NOMO-1 treated with DMSO at 0.1 percent for 48 hours (cell line): ENCODE results near the gene RGL4.

Experiments used
- DNase-seq: peaks from one replicate; lab custom pipeline; 2025; ENCODE audit not compliant: unreplicated experiment; lab: John Stamatoyannopoulos, UW

RGL4 gene

GRCh38 chr22:23678133-23678532 is 12.7 kb upstream of the RGL4 start:
- DNase-seq = no peak

- DNase-seq = no peak
These were observed 9.6 kb upstream of the RGL4 start for GRCh38 chr22:23681026-23681809.

- no peak for DNase-seq
These were observed 8.7 kb upstream of the RGL4 start for GRCh38 chr22:23682077-23682476.

DNA sequence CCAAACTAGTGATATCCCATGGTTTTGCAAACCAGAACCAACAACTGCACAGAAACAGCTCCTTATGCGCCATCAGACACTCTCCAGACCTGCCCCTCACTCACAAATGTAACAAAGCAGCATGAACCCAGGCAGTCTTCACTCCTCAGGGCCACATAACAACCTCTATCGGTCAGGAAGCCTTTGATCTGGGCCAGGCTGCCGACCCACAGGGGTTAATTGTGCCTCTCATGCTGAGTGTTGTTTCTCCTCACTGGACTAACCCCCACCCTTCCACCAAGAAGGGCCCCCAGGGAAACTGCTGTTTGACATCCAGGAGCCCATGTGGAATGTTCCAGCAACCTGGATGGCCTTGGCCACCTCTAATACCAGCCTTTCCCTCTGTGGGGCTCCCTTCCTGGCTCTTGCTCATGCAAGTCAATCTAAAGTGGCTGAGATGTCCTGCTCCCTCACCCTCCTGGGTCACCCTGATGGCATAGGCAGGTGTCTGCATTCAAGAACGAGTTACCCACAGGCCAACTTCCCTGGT is 7.9 kb upstream of the RGL4 start:
- no peak for DNase-seq

DNA sequence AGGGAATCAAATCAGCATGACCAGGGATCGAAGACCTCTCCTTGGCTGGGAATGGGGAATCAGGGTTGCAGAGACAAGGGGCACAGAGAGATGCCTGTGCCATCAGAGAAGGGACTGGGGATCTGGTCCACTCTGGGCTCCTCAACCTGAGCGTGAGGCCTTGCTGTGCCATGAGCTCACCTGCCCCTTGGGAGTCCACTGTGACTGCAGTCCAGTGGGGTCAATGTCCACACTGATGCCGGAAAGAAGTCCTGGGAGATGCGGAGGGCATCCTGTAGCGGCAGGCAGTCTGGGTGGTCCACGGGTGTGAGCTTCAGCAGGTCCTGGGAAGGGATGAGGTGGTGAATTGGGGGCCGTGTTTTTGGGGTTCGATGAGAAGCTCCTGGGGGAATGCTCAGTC is 7.3 kb upstream of the RGL4 start:
- no peak for DNase-seq

GRCh38 chr22:23684026-23684425 is 6.8 kb upstream of the RGL4 start:
- no peak for DNase-seq

- no peak for DNase-seq
These were observed 6.2 kb upstream of the RGL4 start for GRCh38 chr22:23684561-23685031.

DNA sequence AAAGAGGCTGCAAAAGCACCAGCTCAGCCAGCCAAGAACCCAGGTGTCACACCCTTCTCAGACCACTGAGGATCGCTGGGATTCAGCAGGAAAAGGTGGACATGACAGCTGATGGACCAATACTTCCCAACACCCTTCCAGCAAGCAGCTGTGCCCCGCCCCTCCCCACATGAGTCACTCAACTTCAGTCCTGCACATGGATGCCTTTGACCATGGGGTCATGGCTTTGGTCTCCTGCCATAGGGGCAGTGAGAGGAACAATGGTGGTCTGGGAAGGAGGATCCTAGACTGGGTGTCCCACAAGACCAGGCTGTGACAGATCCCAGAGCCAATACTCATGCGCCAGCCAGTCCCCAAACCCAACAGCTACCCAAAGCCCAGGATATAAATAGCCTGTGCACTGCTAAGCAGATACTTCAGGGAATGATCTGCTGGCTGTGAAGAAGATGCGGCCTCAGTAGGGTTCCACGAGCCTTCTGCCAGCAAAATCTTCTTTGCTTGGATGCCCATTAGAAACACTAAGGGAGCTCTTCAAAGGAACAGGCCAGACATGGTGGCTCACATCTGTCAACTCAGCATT is 5.5 kb upstream of the RGL4 start:
- DNase-seq = no peak

DNA sequence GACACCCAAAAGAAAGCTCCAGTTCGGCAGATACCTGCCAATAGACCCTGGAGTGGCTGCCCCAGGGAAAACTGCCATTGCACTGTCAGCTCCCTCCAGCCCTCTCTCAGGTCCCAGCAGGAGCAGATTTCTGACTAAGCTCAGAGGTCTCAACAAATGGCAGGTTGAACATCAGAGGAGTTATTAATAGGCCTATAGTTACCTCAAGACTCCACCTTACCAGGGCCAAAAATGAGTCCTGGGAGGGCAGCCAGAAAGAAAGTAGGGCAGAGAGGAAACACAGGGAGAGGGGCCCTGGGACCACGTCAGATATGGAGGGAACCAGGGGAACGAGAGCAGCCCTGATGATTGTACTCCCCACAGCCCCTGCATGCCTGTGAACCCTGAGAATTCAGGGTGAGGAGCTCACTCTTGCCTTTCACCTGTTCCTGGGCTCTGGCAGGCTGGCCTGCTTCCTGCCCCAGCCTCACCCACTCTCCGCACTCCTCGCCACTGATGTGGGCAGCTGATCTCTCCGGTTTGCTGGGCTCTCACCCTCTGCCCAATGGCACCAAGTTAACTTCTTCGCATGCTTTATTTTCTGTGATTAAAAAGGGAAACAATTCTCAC is 4.3 kb upstream of the RGL4 start:
- no peak for DNase-seq

- no peak for DNase-seq
These were observed 2.7 kb upstream of the RGL4 start for GRCh38 chr22:23688121-23688520.

- no peak for DNase-seq
These were observed 2.2 kb upstream of the RGL4 start for GRCh38 chr22:23688571-23688970.

DNA sequence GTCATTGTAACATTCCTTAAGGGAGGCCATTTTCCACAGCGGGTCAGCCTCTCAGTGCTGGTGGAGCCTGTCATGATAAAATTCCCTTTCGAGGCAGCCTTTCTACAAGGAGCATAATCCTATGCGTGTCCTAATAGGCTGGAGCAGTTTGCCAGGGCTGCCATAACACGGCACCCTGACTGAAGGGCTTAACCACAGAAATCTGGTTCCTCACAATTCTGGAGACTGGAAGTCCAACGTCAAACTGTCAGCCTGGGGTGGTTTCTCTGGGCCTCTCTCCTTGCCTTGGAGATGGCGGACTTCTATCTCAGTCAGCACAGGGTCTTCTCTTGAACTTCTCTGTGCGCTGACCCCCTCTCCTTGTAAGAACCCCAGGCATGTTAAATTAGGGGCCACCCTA is 1.4 kb upstream of the RGL4 start:
- DNase-seq = no peak

DNA sequence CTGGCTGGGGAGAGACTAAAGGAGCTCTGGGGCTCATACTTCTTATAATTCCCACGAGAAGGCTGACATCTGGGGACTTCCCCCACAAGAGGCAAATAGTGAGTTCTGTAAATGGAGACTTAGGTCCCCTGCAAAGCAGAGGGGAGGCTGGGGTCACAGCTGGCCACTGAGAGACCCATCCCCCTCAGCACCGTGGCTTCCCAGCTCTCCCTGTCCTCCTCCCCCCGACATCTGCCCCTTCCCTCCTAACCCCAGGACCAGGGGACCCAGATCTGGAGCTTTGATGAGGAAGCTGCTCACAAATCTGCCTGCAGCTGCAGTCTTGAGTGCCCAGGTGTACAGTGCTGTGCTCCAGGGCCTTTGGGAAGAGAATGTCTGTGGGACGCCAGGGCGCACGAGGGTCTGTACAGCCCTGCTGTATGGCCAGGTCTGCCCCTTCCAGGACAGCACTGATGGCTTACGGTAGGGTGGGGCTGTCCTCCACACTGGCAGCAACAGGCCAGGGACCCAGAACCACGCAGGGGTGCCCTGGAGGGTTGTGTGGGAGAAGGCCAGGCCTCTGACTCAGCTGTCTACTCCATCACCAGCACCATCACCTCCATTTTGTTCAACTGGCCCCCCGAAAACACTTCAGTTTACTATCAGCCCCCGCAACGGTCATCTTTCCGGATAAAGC is 1.1 kb downstream of the RGL4 start:
- no peak for DNase-seq

- no peak for DNase-seq
These were observed 1.9 kb downstream of the RGL4 start for GRCh38 chr22:23692598-23693291.

DNA sequence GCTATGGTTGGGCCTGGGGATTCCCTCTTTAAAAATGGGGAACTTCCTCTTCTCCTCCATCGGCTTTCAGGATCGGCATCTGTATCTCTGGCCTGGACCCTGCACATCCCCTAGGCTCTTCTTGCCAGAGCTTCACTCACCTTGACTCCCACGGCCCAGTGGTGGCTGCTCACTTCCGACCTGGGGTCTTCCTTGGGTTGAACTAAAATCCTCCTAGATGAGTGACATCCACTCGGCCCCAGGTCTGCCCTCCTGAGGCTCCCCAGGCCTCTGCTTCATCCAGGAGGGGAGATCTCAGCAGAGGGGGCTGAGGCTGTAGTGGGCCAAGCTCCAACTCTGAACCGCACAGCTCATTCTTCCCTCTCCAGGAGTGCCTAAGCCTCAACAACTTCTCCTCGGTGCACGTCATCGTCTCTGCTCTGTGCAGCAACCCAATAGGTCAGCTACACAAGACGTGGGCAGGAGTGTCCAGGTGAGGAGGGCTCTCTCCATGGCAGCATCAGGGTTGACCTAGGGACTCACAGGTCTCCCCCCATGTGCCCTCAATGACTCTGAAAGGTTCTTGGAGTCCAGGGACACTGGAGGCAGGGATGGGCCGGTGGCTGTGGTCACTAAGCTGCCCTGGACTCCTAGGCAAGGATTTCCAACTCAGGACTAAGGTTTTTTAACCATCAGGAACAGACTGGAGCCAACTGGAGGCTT is 3.3 kb downstream of the RGL4 start:
- no peak for DNase-seq

DNA sequence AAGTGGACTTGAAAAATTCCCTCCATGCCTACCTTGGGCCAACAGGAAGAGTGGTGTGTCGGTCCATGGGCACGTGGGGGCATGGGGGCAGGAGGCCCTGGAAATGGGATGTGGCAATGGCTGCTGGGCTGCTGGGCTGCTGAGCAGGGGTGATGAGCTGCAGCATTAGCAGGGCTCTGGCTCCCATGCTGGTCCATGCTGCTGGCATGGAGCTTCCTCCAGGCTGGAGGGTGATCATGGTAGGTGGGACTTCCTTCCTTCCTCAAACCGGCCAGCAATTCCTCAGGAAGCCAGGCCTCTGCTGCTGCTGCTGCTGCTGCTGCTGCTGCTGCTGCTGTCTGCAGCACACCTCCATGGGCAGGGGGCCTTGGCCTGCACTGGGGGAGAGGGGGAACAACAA is 4.3 kb downstream of the RGL4 start:
- no peak for DNase-seq

- DNase-seq = no peak
These were observed 4.9 kb downstream of the RGL4 start for GRCh38 chr22:23695571-23696325.

- peak; percentile 91 for DNase-seq
These were observed 5.6 kb downstream of the RGL4 start for GRCh38 chr22:23696326-23696851.
